ENCODE results near the gene MEF2B.

DNA sequence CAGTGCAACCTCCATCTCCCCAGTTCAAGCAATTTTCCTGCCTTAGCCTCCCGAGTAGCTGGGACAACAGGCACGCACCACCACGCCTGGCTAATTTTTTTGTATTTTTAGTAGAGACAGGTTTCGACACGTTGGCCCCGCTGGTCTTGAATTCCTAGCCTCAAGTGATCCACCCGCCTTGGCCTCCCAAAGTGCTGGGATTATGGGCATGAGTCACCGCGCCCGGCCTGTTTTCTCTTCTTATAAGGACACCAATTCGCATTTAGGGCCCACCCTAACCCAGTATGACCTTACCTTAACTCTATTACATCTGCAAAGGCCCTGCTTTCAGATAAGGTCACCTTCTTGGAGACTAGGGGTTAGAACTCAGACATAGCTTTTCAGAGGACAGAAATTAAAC, 66.9 kb downstream of the MEF2B start:
- TF ChIP-seq, protein P1, sequence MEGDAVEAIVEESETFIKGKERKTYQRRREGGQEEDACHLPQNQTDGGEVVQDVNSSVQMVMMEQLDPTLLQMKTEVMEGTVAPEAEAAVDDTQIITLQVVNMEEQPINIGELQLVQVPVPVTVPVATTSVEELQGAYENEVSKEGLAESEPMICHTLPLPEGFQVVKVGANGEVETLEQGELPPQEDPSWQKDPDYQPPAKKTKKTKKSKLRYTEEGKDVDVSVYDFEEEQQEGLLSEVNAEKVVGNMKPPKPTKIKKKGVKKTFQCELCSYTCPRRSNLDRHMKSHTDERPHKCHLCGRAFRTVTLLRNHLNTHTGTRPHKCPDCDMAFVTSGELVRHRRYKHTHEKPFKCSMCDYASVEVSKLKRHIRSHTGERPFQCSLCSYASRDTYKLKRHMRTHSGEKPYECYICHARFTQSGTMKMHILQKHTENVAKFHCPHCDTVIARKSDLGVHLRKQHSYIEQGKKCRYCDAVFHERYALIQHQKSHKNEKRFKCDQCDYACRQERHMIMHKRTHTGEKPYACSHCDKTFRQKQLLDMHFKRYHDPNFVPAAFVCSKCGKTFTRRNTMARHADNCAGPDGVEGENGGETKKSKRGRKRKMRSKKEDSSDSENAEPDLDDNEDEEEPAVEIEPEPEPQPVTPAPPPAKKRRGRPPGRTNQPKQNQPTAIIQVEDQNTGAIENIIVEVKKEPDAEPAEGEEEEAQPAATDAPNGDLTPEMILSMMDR (conservative IDR thresholded peaks at IDR 0.05; ENCODE audit: low read depth in 2 of 2), result no peak
- TF ChIP-seq EZH2 (IDR thresholded peaks at IDR 0.05; ENCODE audit: low read depth, unreplicated experiment) (no peak), POLR2AphosphoS5 (IDR thresholded peaks at IDR 0.05; ENCODE audit: low read depth) (no peak), CREB1 (CRISPR knock-in tag; IDR thresholded peaks at IDR 0.05; ENCODE audit: low read depth) (no peak), JUNB (IDR thresholded peaks at IDR 0.05; ENCODE audit: unreplicated experiment) (no peak), STAT1 (IDR thresholded peaks at IDR 0.05; ENCODE audit: unreplicated experiment) (no peak), ZNF331 (CRISPR knock-in tag; IDR thresholded peaks at IDR 0.05; ENCODE audit: low read depth) (no peak), ZNF114 (CRISPR knock-in tag; IDR thresholded peaks at IDR 0.05) (no peak)
- TF ChIP-seq, protein P2, sequence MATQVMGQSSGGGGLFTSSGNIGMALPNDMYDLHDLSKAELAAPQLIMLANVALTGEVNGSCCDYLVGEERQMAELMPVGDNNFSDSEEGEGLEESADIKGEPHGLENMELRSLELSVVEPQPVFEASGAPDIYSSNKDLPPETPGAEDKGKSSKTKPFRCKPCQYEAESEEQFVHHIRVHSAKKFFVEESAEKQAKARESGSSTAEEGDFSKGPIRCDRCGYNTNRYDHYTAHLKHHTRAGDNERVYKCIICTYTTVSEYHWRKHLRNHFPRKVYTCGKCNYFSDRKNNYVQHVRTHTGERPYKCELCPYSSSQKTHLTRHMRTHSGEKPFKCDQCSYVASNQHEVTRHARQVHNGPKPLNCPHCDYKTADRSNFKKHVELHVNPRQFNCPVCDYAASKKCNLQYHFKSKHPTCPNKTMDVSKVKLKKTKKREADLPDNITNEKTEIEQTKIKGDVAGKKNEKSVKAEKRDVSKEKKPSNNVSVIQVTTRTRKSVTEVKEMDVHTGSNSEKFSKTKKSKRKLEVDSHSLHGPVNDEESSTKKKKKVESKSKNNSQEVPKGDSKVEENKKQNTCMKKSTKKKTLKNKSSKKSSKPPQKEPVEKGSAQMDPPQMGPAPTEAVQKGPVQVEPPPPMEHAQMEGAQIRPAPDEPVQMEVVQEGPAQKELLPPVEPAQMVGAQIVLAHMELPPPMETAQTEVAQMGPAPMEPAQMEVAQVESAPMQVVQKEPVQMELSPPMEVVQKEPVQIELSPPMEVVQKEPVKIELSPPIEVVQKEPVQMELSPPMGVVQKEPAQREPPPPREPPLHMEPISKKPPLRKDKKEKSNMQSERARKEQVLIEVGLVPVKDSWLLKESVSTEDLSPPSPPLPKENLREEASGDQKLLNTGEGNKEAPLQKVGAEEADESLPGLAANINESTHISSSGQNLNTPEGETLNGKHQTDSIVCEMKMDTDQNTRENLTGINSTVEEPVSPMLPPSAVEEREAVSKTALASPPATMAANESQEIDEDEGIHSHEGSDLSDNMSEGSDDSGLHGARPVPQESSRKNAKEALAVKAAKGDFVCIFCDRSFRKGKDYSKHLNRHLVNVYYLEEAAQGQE (IDR thresholded peaks at IDR 0.05; ENCODE audit: unreplicated experiment), result no peak
